CD4-positive, alpha-beta T cell (primary cell): ENCODE results near the gene LCT. TPM values are rescaled to one million over a fixed set of nuclear protein-coding genes. Genes with fewer than 3 reads are reported as not detected.

Experiments used
- ATAC-seq: fragments of 200-7000 bp; cut with Tn5 transposase; one replicate; pipeline ENCODE4 v1.10.0; 2022; ENCODE audit warnings: mild to moderate bottlenecking; ENCODE audit not compliant: poor library complexity
- CTCF ChIA-PET: fragments of 350-600 bp; sonication (Branson Sonifier 250); formaldehyde crosslinking; loops from one replicate; lab custom pipeline; 2021; ENCODE audit warnings: antibody characterized with exemption, inconsistent platforms; lab: Charles Lee
- POLR2A ChIA-PET: fragments of 350-600 bp; sonication (Branson Sonifier 250); formaldehyde crosslinking; loops from one replicate; lab custom pipeline; 2021; ENCODE audit warnings: antibody characterized with exemption, inconsistent platforms; lab: Charles Lee
- DNase-seq, 14 experiments: peaks; one replicate each; pipeline ENCODE4 v3.0.0-alpha.2; 2013 to 2020; ENCODE audit warnings: mixed read lengths in 2 of 14
- H3K27ac ChIP-seq, 2 donors: one replicate each; pipeline versions ENCODE4 v1.5.1 to v1.7.0; 2013; ENCODE audit warnings: low read length in 2 of 2, low read depth in 1 of 2, mild to moderate bottlenecking in 1 of 2
- H3K27me3 ChIP-seq, 2 experiments: 1 replicate in 1 of 2; 2 replicates in 1 of 2; pipeline versions ENCODE4 v1.6.1 to v1.7.0; 2013; ENCODE audit warnings: low read length in 2 of 2, control low read depth in 1 of 2, mild to moderate bottlenecking in 1 of 2, moderate library complexity in 1 of 2; ENCODE audit not compliant: insufficient read depth in 2 of 2, control insufficient read depth in 1 of 2
- H3K36me3 ChIP-seq: one replicate; pipeline ENCODE4 v1.6.1; 2013; ENCODE audit warnings: low read length, control low read depth; ENCODE audit not compliant: insufficient read depth
- H3K4me1 ChIP-seq: one replicate; pipeline ENCODE4 v1.6.1; 2013; ENCODE audit warnings: low read length, control low read depth; ENCODE audit not compliant: insufficient read depth
- H3K4me3 ChIP-seq: one replicate; pipeline ENCODE4 v1.5.1; 2013; ENCODE audit warnings: mild to moderate bottlenecking, low read length, moderate library complexity
- H3K9me3 ChIP-seq, 2 experiments: 1 replicate in 1 of 2; 2 replicates in 1 of 2; pipeline versions ENCODE4 v1.6.1 to v1.7.0; 2013; ENCODE audit warnings: low read length in 2 of 2, mild to moderate bottlenecking in 2 of 2, control low read depth in 1 of 2, moderate library complexity in 1 of 2; ENCODE audit not compliant: control insufficient read depth in 1 of 2, insufficient read depth in 1 of 2
- H3K27ac Mint-ChIP-seq: one replicate; pipeline ENCODE4 v1.8.0; 2020; ENCODE audit warnings: mixed read lengths
- H3K27me3 Mint-ChIP-seq: one replicate; pipeline ENCODE4 v1.8.0; 2021; ENCODE audit warnings: mixed read lengths
- H3K36me3 Mint-ChIP-seq: one replicate; pipeline ENCODE4 v1.8.0; 2021; ENCODE audit warnings: low read depth, mixed read lengths
- H3K4me1 Mint-ChIP-seq: one replicate; pipeline ENCODE4 v1.8.0; 2021; ENCODE audit warnings: low read depth, mixed read lengths
- H3K4me3 Mint-ChIP-seq: one replicate; pipeline ENCODE4 v1.8.0; 2020; ENCODE audit warnings: mild to moderate bottlenecking, mixed read lengths
- H3K9me3 Mint-ChIP-seq: one replicate; pipeline ENCODE4 v1.8.0; 2020; ENCODE audit warnings: mixed read lengths
- intact Hi-C, 2 experiments: fragments of 100-400 bp; cut with DNase I in 1 of 2; cut with micrococcal nuclease in 1 of 2; formaldehyde crosslinking; loops; one replicate each; pipeline versions ENCODE4 v1.15.1 to v1.9.0; 2023 to 2025; cut with DNase I, micrococcal nuclease
- total RNA-seq, 174 experiments: library from RNA in 2 of 174; stranded (reverse) in 2 of 174; gene quantifications; one replicate each; pipeline ENCODE4 v1.2.3 and lab custom pipeline; 2021 to 2026
- TF ChIP-seq, protein P1 (sequence below): fragments of 200-600 bp; IDR thresholded peaks from one replicate; pipeline ENCODE4 v1.8.0; 2022; ENCODE audit warnings: antibody characterized with exemption, mild to moderate bottlenecking

The LCT gene
- total RNA-seq, 2 experiments from 2014 or later, result 0.06 TPM; not detected in 1

DNA sequence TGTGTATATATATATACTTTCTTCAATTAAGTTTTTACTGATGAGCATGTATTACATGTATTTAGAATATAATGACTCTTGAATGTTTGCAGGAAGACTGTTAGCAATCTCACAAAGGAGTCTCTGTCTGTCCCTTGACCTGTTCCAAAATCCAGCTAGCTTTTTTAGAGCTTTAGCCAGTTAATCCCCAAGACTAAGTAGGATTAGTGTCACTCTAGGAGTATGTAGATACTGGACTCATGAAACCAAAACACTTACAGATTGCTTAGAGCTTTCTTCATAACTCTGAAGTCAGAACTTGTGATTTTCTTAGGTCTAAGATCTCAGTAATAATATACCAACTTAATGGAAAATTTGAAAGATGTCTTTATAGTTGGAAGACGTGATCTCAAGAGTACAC is 93.1 kb downstream of the LCT start:
- no peak overlapping the region for H3K4me3 ChIP-seq

GRCh38 chr2:135742325-135742757 is 94.6 kb downstream of the LCT start:
- Mint-ChIP-seq H3K9me3 (no peaks in the 10 kb centered on the region), H3K36me3 (peaks cover 39% of the 10 kb centered on the region), H3K27ac (peak overlapping the region; percentile 92), H3K4me3 (peak overlapping the region; percentile 95), H3K4me1 (peaks cover 50% of the 10 kb centered on the region), H3K27me3 (no peaks in the 10 kb centered on the region)
- intact Hi-C loops, result loop anchor here (2.0 to 10.0 kb wide), 5 partner anchors 130 to 825 kb away; partner anchors contain the start of genes CCNT2 (in 1 of the 2), MCM6 (in 1 of the 2) and RAB3GAP1 (in 1 of the 2)
- Histone ChIP-seq H3K36me3 (peaks cover 9% of the 10 kb centered on the region), H3K4me3 (peak overlapping the region; percentile 94), H3K27me3 (no peaks in the 10 kb centered on the region), H3K4me1 (peaks cover 11% of the 10 kb centered on the region), H3K9me3 (no peaks in the 10 kb centered on the region), H3K27ac (peak overlapping the region; percentile 95 to 98)
- TF ChIP-seq, protein P1, sequence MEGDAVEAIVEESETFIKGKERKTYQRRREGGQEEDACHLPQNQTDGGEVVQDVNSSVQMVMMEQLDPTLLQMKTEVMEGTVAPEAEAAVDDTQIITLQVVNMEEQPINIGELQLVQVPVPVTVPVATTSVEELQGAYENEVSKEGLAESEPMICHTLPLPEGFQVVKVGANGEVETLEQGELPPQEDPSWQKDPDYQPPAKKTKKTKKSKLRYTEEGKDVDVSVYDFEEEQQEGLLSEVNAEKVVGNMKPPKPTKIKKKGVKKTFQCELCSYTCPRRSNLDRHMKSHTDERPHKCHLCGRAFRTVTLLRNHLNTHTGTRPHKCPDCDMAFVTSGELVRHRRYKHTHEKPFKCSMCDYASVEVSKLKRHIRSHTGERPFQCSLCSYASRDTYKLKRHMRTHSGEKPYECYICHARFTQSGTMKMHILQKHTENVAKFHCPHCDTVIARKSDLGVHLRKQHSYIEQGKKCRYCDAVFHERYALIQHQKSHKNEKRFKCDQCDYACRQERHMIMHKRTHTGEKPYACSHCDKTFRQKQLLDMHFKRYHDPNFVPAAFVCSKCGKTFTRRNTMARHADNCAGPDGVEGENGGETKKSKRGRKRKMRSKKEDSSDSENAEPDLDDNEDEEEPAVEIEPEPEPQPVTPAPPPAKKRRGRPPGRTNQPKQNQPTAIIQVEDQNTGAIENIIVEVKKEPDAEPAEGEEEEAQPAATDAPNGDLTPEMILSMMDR, result no peak
- ChIA-PET CTCF (interaction anchor here (1.1 kb wide), 1 partner anchor 33 kb away, joined by 3 read pairs; no protein-coding TSS in a partner anchor), POLR2A (interaction anchor here (1.0 to 1.7 kb wide), 7 partner anchors 13 to 824 kb away, joined by 3 to 20 read pairs (median 5); partner anchors contain the start of genes CCNT2, MCM6, R3HDM1 and ZRANB3)
- DNase-seq (peak in 9 of 14 experiments; percentile 12 to 75 (median 34)), ATAC-seq (peak; percentile 21)

More for the DNA sequence above, 93.1 kb downstream of the LCT start:
- ATAC-seq (no peak), DNase-seq (no peak)
- CTCF ChIA-PET, result interaction anchor here (0.9 to 1.4 kb wide), 4 partner anchors 9 to 826 kb away, joined by 3 read pairs; no protein-coding TSS in a partner anchor
- Histone ChIP-seq H3K4me1 (peaks cover 15% of the 10 kb centered on the region), H3K27me3 (no peaks in the 10 kb centered on the region), H3K36me3 (peaks cover 23% of the 10 kb centered on the region), H3K27ac (no peak overlapping the region), H3K9me3 (no peaks in the 10 kb centered on the region)
- H3K9me3 Mint-ChIP-seq, result no peaks in the 10 kb centered on the region
- POLR2A ChIA-PET, result interaction anchor here (1.7 kb wide), 1 partner anchor 14 kb away, joined by 4 read pairs; no protein-coding TSS in a partner anchor
- H3K4me1 Mint-ChIP-seq, result peaks cover 51% of the 10 kb centered on the region
- H3K27ac Mint-ChIP-seq, result peak overlapping the region; percentile 92
- H3K36me3 Mint-ChIP-seq, result peaks cover 49% of the 10 kb centered on the region
- intact Hi-C loops, result loop anchor here (2.0 to 10.0 kb wide), 5 partner anchors 128 to 827 kb away; partner anchors contain the start of genes CCNT2 (in 1 of the 2), MCM6 (in 1 of the 2) and RAB3GAP1 (in 1 of the 2)
- peak overlapping the region; percentile 80 for H3K4me3 Mint-ChIP-seq
- no peaks in the 10 kb centered on the region for H3K27me3 Mint-ChIP-seq
- TF ChIP-seq, protein P1, result no peak

DNA sequence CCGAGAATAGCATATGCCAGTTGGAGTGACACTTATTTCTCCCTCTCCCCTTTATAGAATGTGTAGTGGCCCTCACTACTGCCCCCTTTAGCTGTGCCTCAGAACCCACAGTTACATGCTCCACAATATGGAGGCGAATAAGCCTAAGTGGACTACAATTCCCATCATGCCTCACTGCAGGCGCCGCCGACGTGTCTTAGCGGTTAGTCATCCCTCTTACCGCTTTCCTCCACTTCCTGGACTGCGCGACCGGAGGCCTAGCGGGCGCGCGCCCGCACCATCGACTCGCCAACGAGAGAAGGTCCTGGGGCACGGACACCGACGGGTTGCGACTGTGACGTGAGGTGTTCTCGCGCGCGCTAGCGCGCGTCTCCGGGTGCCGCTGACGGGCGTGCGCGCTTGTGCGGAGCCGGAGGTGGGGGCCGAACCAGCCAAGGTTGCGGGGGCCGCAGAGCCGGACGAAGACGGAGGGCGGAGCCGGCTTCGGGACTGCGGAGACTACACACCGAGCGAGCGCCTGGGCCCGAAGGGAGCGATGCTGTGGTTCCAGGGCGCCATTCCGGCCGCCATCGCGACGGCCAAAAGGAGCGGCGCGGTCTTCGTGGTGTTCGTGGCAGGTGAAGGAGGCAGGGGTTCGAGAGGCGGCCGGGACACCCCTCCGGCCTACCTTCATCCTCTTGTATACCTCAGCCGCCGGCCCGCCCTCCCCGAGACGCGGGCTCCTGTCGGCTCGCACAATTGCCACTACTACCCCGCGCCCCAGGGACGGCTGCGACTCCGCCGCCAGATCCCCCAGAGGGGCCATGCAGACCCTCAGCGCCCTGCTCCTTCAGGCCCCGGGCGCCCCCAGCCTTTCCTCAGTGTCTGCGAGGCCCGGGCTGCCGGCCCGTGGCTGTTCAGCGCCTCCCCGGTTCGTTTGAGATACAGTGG is 95.3 kb downstream of the LCT start, which contains the start of gene UBXN4:
TSS of gene UBXN4 (plus strand) at position 461 of the 930 bp plus-strand sequence. CDS start at position 536, 75 bp downstream.
- Histone ChIP-seq H3K27me3 (no peaks in the 10 kb centered on the region), H3K27ac (peak within 1 kb of the TSS; percentile 95 to 98), H3K4me3 (peak within 1 kb of the TSS; percentile 94), H3K36me3 (peaks cover 7% of the 10 kb centered on the region), H3K9me3 (no peaks in the 10 kb centered on the region), H3K4me1 (peaks cover 11% of the 10 kb centered on the region)
- ATAC-seq, result peak; percentile 87
- Mint-ChIP-seq H3K27me3 (no peaks in the 10 kb centered on the region), H3K4me3 (peak within 1 kb of the TSS; percentile 95), H3K27ac (peak within 1 kb of the TSS; percentile 92), H3K36me3 (peaks cover 33% of the 10 kb centered on the region), H3K4me1 (peaks cover 46% of the 10 kb centered on the region), H3K9me3 (no peaks in the 10 kb centered on the region)
- DNase-seq, result peak; percentile 86 to 99 (median 93)
- ChIA-PET CTCF (interaction anchor here (1.1 kb wide), 1 partner anchor 32 kb away, joined by 3 read pairs; no protein-coding TSS in a partner anchor), POLR2A (interaction anchor here (0.9 to 1.6 kb wide), 11 partner anchors 19 to 823 kb away, joined by 3 to 26 read pairs (median 5); partner anchors contain the start of genes CCNT2, MCM6, R3HDM1 and RAB3GAP1)
- intact Hi-C loops, result loop anchor here (1.0 to 10.0 kb wide), 8 partner anchors 131 to 824 kb away; partner anchors contain the start of genes CCNT2 (in 2 of the 2), R3HDM1 (in 2 of the 2), RAB3GAP1 (in 2 of the 2) and ZRANB3 (in 2 of the 2)
- TF ChIP-seq, protein P1, result peak; percentile 17
